ENCODE data around the gene SOX21. TPM values are rescaled to one million over a fixed set of nuclear protein-coding genes. Genes with fewer than 3 reads are reported as not detected.

SOX21 gene
- total RNA-seq, 1 experiment from 2014 or later, result not detected

DNA sequence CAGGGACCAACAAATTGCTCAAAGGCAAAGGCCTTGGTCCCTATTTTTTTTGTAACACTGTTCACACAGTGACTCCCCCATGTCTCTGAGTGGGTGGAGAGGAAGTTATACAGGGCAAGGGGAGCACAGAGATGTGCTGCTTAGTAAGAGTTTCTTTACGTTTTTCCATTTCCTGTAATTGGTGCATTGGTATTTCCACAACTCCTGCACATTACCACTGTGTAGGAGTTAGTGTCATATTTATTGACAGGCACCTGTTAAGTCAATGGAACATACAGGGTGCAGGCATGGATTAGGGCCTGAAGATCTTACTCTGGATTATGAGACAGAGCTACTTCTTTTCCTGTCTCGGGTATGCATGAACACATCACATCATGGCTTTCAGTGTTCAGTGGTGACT lies 45.2 kb downstream of the SOX21 start:
- ChIA-PET CTCF (interaction anchor here (0.7 to 3.1 kb wide), 4 partner anchors 7 to 488 kb away, joined by 3 to 11 read pairs (median 4); no protein-coding TSS in a partner anchor), POLR2A (interaction anchor here (0.6 kb wide), 1 partner anchor 1433 kb away, joined by 3 read pairs; no protein-coding TSS in a partner anchor)
- BruUV-seq (replicated peaks), result no TSS peak
- no peak for DNase-seq (ENCODE audit: unreplicated experiment)
- Mint-ChIP-seq H3K4me1 (ENCODE audit: insufficient read depth, unreplicated experiment) (no peaks in the 10 kb centered on the region), H3K9me3 (ENCODE audit: unreplicated experiment) (no peaks in the 10 kb centered on the region), H3K36me3 (ENCODE audit: insufficient read depth, unreplicated experiment) (no peaks in the 10 kb centered on the region), H3K27ac (ENCODE audit: low read depth, unreplicated experiment) (no peak overlapping the region), H3K27me3 (ENCODE audit: insufficient read depth, unreplicated experiment) (no peaks in the 10 kb centered on the region), H3K4me3 (ENCODE audit: unreplicated experiment) (no peak overlapping the region)
- no peak for TF ChIP-seq CTCF (IDR thresholded peaks at IDR 0.05; ENCODE audit: unreplicated experiment)
- intact Hi-C loops (cut with micrococcal nuclease), result no loop called here

GRCh38 chr13:94666065-94666464 lies 46.3 kb downstream of the SOX21 start:
- TF ChIP-seq CTCF (IDR thresholded peaks at IDR 0.05; ENCODE audit: unreplicated experiment), result no peak
- no peak for DNase-seq (ENCODE audit: unreplicated experiment)
- no TSS peak for BruUV-seq (replicated peaks)
- H3K36me3 Mint-ChIP-seq (ENCODE audit: insufficient read depth, unreplicated experiment), result no peaks in the 10 kb centered on the region
- POLR2A ChIA-PET, result no interaction called here
- intact Hi-C loops (cut with micrococcal nuclease), result no loop called here
- no peak overlapping the region for H3K27ac Mint-ChIP-seq (ENCODE audit: low read depth, unreplicated experiment)
- no peaks in the 10 kb centered on the region for H3K4me1 Mint-ChIP-seq (ENCODE audit: insufficient read depth, unreplicated experiment)
- H3K9me3 Mint-ChIP-seq (ENCODE audit: unreplicated experiment), result no peaks in the 10 kb centered on the region
- no peaks in the 10 kb centered on the region for H3K27me3 Mint-ChIP-seq (ENCODE audit: insufficient read depth, unreplicated experiment)
- H3K4me3 Mint-ChIP-seq (ENCODE audit: unreplicated experiment), result no peak overlapping the region
- CTCF ChIA-PET, result interaction anchor here (0.6 to 3.1 kb wide), 8 partner anchors 8 to 523 kb away, joined by 3 to 11 read pairs (median 3); no protein-coding TSS in a partner anchor

GRCh38 chr13:94664889-94665288 lies 47.5 kb downstream of the SOX21 start:
- intact Hi-C loops (cut with micrococcal nuclease), result no loop called here
- TF ChIP-seq CTCF (IDR thresholded peaks at IDR 0.05; ENCODE audit: unreplicated experiment), result no peak
- no TSS peak for BruUV-seq (replicated peaks)
- Mint-ChIP-seq H3K27me3 (ENCODE audit: insufficient read depth, unreplicated experiment) (no peaks in the 10 kb centered on the region), H3K4me3 (ENCODE audit: unreplicated experiment) (no peak overlapping the region), H3K9me3 (ENCODE audit: unreplicated experiment) (no peaks in the 10 kb centered on the region), H3K4me1 (ENCODE audit: insufficient read depth, unreplicated experiment) (no peaks in the 10 kb centered on the region), H3K36me3 (ENCODE audit: insufficient read depth, unreplicated experiment) (no peaks in the 10 kb centered on the region), H3K27ac (ENCODE audit: low read depth, unreplicated experiment) (no peak overlapping the region)
- DNase-seq (ENCODE audit: unreplicated experiment), result no peak
- CTCF ChIA-PET, result interaction anchor here (0.6 to 3.1 kb wide), 3 partner anchors 8 to 486 kb away, joined by 4 to 11 read pairs (median 4); no protein-coding TSS in a partner anchor
- POLR2A ChIA-PET, result no interaction called here

DNA sequence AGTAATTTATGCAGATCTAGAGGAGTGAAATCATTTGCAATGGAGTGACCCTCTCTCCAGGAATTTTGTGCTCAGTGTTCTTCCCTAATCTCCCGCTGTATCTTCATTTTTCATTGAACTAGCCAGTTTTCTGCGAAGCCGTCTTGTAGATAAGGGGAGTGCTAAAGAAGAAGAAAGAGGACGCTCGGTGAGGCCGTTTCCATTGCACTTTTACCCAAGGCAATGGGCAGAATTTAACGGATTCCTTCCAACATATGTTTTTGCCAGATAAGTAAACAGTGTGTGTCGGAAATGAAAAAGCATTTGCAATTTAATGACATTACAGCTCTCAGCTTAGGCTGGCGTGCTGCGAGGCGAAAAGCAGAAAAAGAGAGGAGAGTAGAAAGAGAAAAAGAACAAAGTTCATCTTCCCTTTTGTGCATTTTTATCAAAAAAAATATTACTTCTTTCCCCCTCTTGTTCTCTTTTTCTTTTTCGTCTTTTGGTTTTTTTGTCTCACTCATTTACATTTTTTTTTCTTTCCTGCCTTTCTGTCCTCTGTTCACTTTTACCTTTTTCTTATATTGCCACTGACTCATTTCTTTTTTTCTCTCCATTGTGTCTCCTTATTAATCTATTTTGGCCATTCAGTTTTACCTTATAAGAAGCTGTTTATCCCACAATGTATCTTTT lies 49.9 kb downstream of the SOX21 start:
- no peak for TF ChIP-seq CTCF (IDR thresholded peaks at IDR 0.05; ENCODE audit: unreplicated experiment)
- BruUV-seq (replicated peaks), result no TSS peak
- DNase-seq (ENCODE audit: unreplicated experiment), result no peak
- CTCF ChIA-PET, result interaction anchor here (0.5 to 1.9 kb wide), 8 partner anchors 13 to 737 kb away, joined by 3 to 10 read pairs (median 3); no protein-coding TSS in a partner anchor
- Mint-ChIP-seq H3K27me3 (ENCODE audit: insufficient read depth, unreplicated experiment) (no peaks in the 10 kb centered on the region), H3K4me1 (ENCODE audit: insufficient read depth, unreplicated experiment) (no peaks in the 10 kb centered on the region), H3K36me3 (ENCODE audit: insufficient read depth, unreplicated experiment) (no peaks in the 10 kb centered on the region), H3K9me3 (ENCODE audit: unreplicated experiment) (no peaks in the 10 kb centered on the region), H3K4me3 (ENCODE audit: unreplicated experiment) (no peak overlapping the region), H3K27ac (ENCODE audit: low read depth, unreplicated experiment) (no peak overlapping the region)
- intact Hi-C loops (cut with micrococcal nuclease), result no loop called here
- POLR2A ChIA-PET, result interaction anchor here (0.7 kb wide), 1 partner anchor 1824 kb away, joined by 6 read pairs; no protein-coding TSS in a partner anchor
